Testis (tissue), 3 donors: ENCODE results near the gene TMSB10. TPM values are rescaled to one million over a fixed set of nuclear protein-coding genes. Genes with fewer than 3 reads are reported as not detected.

ENCODE experiments used
- DNase-seq: peaks from one replicate; pipeline ENCODE4 v3.0.0-alpha.2; 2019
- H3K27ac ChIP-seq, 2 donors: fragments of 200-600 bp; sonication (generic); one replicate each; pipeline ENCODE4 v1.5.1; 2019
- H3K27me3 ChIP-seq: fragments of 200-600 bp; sonication (generic); one replicate; pipeline ENCODE4 v1.5.1; 2019
- H3K36me3 ChIP-seq: fragments of 200-600 bp; sonication (generic); one replicate; pipeline ENCODE4 v1.5.1; 2017; ENCODE audit warnings: low read depth; ENCODE audit errors: missing control alignments
- H3K4me1 ChIP-seq: fragments of 200-600 bp; sonication (generic); one replicate; pipeline ENCODE4 v1.5.1; 2019
- H3K4me3 ChIP-seq, 2 donors: fragments of 200-600 bp; sonication (generic); one replicate each; pipeline ENCODE4 v1.5.1; 2017 to 2019
- H3K9me3 ChIP-seq: fragments of 200-600 bp; sonication (generic); one replicate; pipeline ENCODE4 v1.5.1; 2017
- CTCF ChIP-seq, 3 experiments: fragments of 450-650 bp in 2 of 3; fragments of 200-600 bp in 1 of 3; sonication (generic) in 1 of 3; IDR thresholded peaks; one replicate each; pipeline ENCODE4 v1.5.1; 2016 to 2019; ENCODE audit warnings: antibody characterized with exemption in 3 of 3, mild to moderate bottlenecking in 2 of 3, moderate library complexity in 1 of 3
- POLR2A ChIP-seq: fragments of 450-650 bp; IDR thresholded peaks from one replicate; pipeline ENCODE4 v1.6.1; 2017; ENCODE audit warnings: antibody characterized with exemption, mild to moderate bottlenecking, moderate library complexity
- WGBS, 2 donors: methylation state at CpG; one replicate each; pipeline ENCODE4 v1.1.5; 2018; 5-methylcytosine and 5-hydroxymethylcytosine counted together
- intact Hi-C: fragments of 100-400 bp; cut with DNase I; formaldehyde crosslinking; loops from one replicate; pipeline ENCODE4 v1.15.1; 2023; ENCODE audit warnings: low total_unique reads
- polyA plus RNA-seq: library from polyadenylated mRNA; stranded (reverse); fragments of 350-450 nt; fragmentation: Illumina TruSeq; extraction: RNeasy Lipid Tissue Mini Kit (QIAGEN cat#74804); gene quantifications from one replicate; pipeline ENCODE4 v1.2.3, GENCODE V29; 2014; ENCODE audit warnings: low read depth, low replicate concordance; ENCODE audit not compliant: insufficient read depth
- total RNA-seq, 2 donors: library from RNA; depleted of rRNA; stranded (reverse); fragments of >200 nt; gene quantifications; one replicate each; pipeline ENCODE4 v1.2.3, GENCODE V29; 2016

The TMSB10 gene
- total and polyA plus RNA-seq, 3 donors from 2014 or later = 1,824 to 3,571 (median 2,819) TPM

- H3K36me3 ChIP-seq = no peaks in the 10 kb centered on the region
- WGBS, 2 donors = 5 to 7% methylated on average over 34 of the region's 34 CpGs
- H3K27ac ChIP-seq = peak overlapping the region in 1 of 2 donors; percentile 15
- peak; percentile 98 for DNase-seq
- H3K4me3 ChIP-seq = peak overlapping the region; percentile 40 to 42
- H3K9me3 ChIP-seq = no peaks in the 10 kb centered on the region
- H3K4me1 ChIP-seq = peaks cover 6% of the 10 kb centered on the region
- H3K27me3 ChIP-seq = no peaks in the 10 kb centered on the region
- intact Hi-C loops = no loop called here
- TF ChIP-seq POLR2A (no peak), CTCF (IDR thresholded peaks at IDR 0.05) (peak; percentile 96 to 97 (median 97))
Measured at GRCh38 chr2:84925724-84926376, 20.4 kb downstream of the TMSB10 start.

GRCh38 chr2:84927275-84927627, 21.8 kb downstream of the TMSB10 start:
- WGBS, 2 donors = 23 to 27% methylated on average over 3 of the region's 3 CpGs
- intact Hi-C loops = no loop called here
- H3K27ac ChIP-seq = no peak overlapping the region

GRCh38 chr2:84931384-84931821, 25.9 kb downstream of the TMSB10 start:
- no peak for TF ChIP-seq CTCF (IDR thresholded peaks at IDR 0.05)
- no peak for TF ChIP-seq POLR2A
- no peak for DNase-seq
- Histone ChIP-seq H3K9me3 (no peaks in the 10 kb centered on the region), H3K4me1 (no peaks in the 10 kb centered on the region), H3K36me3 (no peaks in the 10 kb centered on the region), H3K27ac (no peak overlapping the region), H3K4me3 (no peak overlapping the region), H3K27me3 (no peaks in the 10 kb centered on the region)
- intact Hi-C loops = no loop called here
- 48 to 62% methylated on average over 1 of the region's 1 CpG for WGBS, 2 donors

More at GRCh38 chr2:84927275-84927627, 21.8 kb downstream of the TMSB10 start:
- no peaks in the 10 kb centered on the region for H3K9me3 ChIP-seq
- TF ChIP-seq CTCF (IDR thresholded peaks at IDR 0.05) = no peak
- no peak for TF ChIP-seq POLR2A
- DNase-seq = no peak
- no peaks in the 10 kb centered on the region for H3K36me3 ChIP-seq
- H3K4me1 ChIP-seq = peaks cover 6% of the 10 kb centered on the region
- H3K27me3 ChIP-seq = no peaks in the 10 kb centered on the region
- no peak overlapping the region for H3K4me3 ChIP-seq

- H3K36me3 ChIP-seq = no peaks in the 10 kb centered on the region
- H3K27me3 ChIP-seq = no peaks in the 10 kb centered on the region
- no peak overlapping the region for H3K4me3 ChIP-seq
- no peaks in the 10 kb centered on the region for H3K9me3 ChIP-seq
- DNase-seq = no peak
- intact Hi-C loops = no loop called here
- H3K4me1 ChIP-seq = no peaks in the 10 kb centered on the region
- 88 to 90% methylated on average over 5 of the region's 5 CpGs for WGBS, 2 donors
- H3K27ac ChIP-seq = no peak overlapping the region
- TF ChIP-seq CTCF (IDR thresholded peaks at IDR 0.05) (no peak), POLR2A (no peak)
Measured at GRCh38 chr2:84938194-84938879, 32.9 kb downstream of the TMSB10 start.
